GM19372 (cell line): ENCODE results near the gene IL19.

ENCODE experiments used
- ATAC-seq: cut with Tn5 transposase; IDR thresholded peaks from one replicate; pipeline ENCODE4 v1.9.1; 2021; ENCODE audit warnings: mild to moderate bottlenecking, low read depth, moderate library complexity; ENCODE audit not compliant: unreplicated experiment

Gene IL19

DNA sequence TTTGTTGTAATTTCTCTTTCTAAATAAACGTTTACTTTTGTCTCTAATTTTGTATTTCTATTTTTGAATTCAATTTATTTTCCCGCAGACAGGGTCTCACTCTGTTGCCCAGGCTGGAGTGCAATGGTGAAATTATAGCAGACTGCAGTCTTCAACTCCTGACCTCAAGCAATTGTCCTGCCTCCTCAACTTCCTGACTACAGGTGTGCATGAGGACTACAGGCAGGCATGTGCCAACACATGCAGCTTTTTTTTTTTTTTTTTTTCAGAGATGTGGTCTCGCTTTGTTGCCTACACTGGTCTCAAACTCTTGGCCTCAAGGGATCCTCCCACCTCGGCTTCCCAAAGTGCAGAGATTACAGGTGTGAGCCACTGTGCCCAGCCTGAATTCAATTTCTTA lies 58.2 kb downstream of the IL19 start:
- no peak for ATAC-seq

GRCh38 chr1:206829282-206829681 lies 58.7 kb downstream of the IL19 start:
- no peak for ATAC-seq

GRCh38 chr1:206829875-206830274 lies 59.3 kb downstream of the IL19 start:
- ATAC-seq: no peak

- ATAC-seq: no peak
These were observed 61.1 kb downstream of the IL19 start for GRCh38 chr1:206831650-206832049.

- no peak for ATAC-seq
These were observed 61.8 kb downstream of the IL19 start for GRCh38 chr1:206832352-206832880.

DNA sequence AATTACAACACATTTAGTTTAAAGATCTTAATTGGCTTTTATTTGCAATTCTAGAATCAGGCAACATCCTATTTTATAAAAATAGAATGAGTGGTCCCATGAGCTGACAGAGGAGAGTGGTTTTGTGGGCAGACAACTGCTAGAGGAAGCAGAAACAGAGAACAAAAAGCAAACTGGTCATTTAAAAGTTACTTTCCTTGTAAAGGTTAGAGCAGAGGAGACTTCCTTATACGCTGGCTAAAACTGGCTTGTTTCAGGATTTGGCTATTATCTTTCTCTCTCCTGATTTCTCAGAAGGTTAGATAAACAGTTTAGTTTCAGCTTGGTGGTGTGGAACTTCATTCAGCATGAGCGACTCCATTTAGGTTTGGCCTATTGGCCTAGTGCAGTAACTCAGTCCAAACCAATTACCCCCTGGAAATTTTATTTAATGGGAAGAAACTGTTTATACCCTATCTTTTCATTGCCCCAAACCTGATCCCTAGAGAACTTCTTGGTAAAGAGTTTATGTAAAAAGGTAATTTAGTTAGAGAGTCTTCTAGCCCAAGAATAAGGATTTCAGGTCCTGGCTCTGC lies 62.6 kb downstream of the IL19 start:
- ATAC-seq: no peak

DNA sequence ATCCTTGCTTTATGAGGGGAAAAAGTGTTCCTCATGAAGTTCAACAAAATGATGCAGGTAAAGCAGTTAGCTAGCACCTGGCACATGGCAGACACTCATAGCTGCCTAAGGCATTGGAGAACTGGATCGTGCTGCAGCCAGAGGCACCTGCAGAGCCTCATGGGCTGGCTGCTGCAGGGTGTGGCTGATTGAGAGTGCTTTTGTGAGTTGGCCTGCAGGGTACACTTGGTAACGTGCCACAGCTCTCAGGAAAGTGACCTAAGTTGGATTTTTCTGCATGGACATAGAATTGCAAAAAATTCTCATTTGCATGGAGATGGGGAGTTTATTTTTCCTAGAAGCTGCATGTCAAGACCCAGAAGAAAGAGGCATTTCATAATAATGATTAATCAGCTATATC lies 63.2 kb downstream of the IL19 start:
- no peak for ATAC-seq

DNA sequence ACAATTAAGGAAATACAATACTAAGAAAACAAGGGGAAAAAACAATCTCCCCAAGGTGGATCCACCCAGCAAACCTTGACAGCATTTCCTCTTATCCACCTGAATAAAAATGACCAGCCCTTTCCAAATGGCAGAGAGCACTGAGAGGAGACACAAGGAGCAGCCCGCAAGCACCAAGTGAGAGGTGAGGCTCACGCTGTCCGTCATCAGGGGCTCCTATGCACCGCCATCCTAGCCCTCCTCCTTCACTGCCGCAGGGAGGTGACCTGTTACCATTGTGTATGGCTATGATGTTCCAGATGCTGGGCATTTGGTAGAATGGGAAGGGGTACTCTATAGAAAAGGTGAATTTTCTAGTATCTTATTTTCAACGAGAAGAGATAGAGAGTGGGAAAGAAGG lies 63.6 kb downstream of the IL19 start:
- no peak for ATAC-seq

- ATAC-seq: no peak
These were observed 64.1 kb downstream of the IL19 start for GRCh38 chr1:206834711-206835110.

GRCh38 chr1:206835186-206835585 lies 64.6 kb downstream of the IL19 start:
- no peak for ATAC-seq

GRCh38 chr1:206836111-206836510 lies 65.5 kb downstream of the IL19 start:
- no peak for ATAC-seq

- no peak for ATAC-seq
These were observed 68.5 kb downstream of the IL19 start for GRCh38 chr1:206839006-206839560.

GRCh38 chr1:206839857-206840256 lies 69.3 kb downstream of the IL19 start:
- no peak for ATAC-seq

- ATAC-seq: no peak
These were observed 71.2 kb downstream of the IL19 start for GRCh38 chr1:206841609-206842323.

DNA sequence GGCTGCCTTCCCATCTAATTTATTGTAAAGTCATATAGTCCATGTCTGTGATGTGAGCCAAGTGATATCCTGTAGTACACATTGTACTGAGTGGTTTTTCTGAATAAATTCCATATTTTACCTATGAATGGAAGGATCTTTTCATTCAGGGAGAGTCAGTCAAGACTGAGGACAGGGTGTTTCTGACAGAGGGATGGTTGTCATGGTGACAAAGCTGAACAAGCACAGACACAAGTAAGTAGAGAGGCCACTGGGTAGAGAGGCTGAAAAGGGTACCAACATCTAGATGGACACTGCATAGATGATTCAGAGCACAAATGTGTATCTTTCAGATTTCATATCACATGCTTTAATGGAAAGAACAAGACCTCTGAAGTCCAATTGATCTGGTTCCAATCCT lies 72.3 kb downstream of the IL19 start:
- ATAC-seq: no peak

DNA sequence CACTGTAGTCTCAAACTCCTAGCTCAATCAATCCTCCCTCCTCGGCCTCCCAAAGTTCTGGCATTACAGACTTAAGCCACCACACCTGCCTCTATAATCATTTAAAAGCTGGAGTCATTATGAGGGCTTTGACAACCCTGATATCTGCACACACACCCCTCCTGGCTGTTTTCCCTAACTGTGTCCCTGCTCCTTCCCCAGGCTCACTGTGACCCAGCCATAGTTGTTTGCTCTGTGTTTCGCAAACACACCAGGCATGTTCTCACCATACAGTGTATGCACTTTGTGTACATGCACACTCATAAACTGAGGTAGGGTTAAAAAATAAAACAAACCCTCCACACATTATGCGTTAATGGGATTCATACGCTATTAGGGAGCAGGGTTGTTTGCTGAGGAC lies 73.1 kb downstream of the IL19 start:
- ATAC-seq: no peak

- ATAC-seq: no peak
These were observed 75.9 kb downstream of the IL19 start for GRCh38 chr1:206846487-206846886.

GRCh38 chr1:206847337-206847834 lies 76.8 kb downstream of the IL19 start:
- no peak for ATAC-seq

- ATAC-seq: no peak
These were observed 77.4 kb downstream of the IL19 start for GRCh38 chr1:206847946-206848345.

DNA sequence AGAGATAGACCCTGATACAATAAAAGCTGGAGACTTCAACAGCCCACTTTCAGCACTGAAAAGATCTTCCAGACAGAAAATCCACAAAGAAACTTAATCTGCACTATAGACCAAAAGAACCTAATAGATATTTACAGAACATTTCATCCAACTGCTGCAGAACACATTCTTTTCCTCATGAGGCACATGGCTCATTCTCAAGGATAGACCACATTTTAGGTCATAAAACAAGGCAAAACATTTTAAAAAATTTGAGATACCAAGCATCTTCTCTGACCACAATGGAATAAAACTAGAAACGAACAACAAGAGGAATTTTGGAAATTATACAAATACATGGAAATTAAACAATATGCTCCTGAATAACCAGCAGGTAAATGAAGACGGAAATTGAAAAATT lies 79.8 kb downstream of the IL19 start:
- ATAC-seq: no peak

DNA sequence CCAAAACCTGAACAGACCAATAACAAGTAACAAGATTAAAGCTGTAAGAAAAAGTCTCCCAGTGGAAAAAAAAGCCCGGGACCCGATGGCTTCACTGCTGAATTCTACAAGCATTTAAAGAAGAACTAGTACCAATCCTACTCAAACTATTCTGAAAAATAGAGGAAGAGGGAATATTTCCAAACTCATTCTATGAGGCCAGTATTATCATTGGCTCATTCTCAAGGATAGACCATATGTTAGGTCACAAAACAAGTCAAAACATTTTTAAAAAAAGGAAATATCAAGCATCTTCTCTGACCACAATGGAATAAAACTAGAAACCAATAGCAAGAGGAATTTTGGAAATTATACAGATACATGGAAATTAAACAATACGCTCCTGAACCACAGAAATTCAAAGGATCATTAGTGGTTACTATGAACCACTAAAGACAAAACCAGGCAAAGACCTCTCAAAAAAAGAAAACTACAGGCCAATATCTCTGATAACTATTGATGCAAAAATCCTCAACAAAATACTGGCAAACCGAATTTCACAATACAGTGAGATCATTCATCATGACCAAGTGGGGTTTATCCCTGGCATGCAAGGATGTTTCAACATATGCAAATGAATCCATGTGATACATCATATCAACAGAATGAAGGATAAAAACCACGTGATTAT lies 80.9 kb downstream of the IL19 start:
- ATAC-seq: no peak
